GM21737 (cell line): ENCODE data around the gene SPTLC1.
"Not testable (repeated sequence)": the region's sequence is repeated elsewhere in the genome, so short reads cannot be mapped to it uniquely, and the experiment has no call there.

Experiments
- ATAC-seq: cut with Tn5 transposase; IDR thresholded peaks from one replicate; pipeline ENCODE4 v1.9.1; 2021; ENCODE audit warnings: mild to moderate bottlenecking, moderate library complexity; ENCODE audit not compliant: unreplicated experiment

SPTLC1 gene

GRCh38 chr9:92115071-92115858, at the start of gene SPTLC1:
Gene SPTLC1, minus strand, starts transcription at chr9:92115413. Its CDS starts 43 bp downstream, at chr9:92115370.
- ATAC-seq, result peak; percentile 99

DNA sequence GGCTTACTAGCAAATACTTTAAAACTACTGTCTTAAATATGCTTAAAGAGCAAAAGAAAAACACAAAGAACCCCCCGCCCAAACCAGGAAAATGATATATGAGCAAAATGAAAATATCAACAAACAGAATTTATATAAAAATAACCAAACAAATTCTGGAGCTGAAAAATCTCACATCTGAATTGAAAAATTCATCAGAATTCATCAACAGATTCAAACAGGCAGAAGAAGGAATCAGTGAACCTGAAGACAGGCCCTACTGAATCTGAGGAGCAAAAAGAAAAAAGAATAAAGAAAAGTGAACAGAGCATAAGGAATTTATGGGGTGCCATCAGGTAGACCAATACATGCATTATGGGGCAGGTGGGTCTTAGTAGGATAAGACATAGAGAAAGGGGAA, 49.8 kb upstream of the SPTLC1 start:
- ATAC-seq, result no peak

GRCh38 chr9:92164490-92164889, 49.3 kb upstream of the SPTLC1 start:
- no peak for ATAC-seq

GRCh38 chr9:92163276-92163675, 48.1 kb upstream of the SPTLC1 start:
- no peak for ATAC-seq

DNA sequence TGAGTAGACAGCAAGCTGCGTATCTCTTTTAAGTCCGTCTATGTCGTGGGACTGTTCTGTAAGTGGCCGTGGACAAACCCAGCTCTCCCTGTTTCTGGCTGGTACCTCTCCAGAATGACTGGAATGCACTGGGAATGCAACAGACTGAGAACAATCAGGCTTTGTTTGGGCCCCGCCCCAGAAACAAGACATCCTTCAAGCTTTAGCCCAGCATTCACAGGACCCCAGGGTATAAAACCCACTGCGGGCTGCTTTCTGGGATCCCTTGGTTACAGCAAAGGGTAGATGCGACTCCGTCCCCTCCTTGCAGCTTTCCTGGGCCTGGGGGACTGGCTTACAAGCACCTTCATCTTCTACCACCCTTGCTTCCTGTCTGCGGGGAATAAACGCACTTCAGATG, 45.6 kb upstream of the SPTLC1 start:
- ATAC-seq, result no peak

DNA sequence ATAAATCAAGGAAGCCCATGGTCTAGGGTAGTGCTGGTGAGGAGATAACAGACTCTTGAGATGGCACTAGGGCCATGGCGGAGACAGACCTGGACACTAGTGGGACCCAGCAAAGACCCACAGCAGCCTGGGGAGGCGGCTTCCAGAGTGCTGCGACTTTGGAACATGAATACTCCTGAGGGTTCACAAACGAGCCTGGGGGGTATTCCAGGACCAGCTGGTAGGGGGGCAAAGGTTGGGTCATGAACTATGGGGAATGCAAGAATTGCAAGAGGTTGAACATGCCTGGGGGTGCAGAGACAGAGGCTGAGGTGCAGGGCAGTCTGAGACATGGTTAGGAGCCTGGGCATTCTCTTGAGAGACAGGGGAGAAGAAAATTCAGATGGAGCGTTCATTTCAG, 43.8 kb upstream of the SPTLC1 start:
- no peak for ATAC-seq

GRCh38 chr9:92158097-92158601, 42.9 kb upstream of the SPTLC1 start:
- no peak for ATAC-seq

DNA sequence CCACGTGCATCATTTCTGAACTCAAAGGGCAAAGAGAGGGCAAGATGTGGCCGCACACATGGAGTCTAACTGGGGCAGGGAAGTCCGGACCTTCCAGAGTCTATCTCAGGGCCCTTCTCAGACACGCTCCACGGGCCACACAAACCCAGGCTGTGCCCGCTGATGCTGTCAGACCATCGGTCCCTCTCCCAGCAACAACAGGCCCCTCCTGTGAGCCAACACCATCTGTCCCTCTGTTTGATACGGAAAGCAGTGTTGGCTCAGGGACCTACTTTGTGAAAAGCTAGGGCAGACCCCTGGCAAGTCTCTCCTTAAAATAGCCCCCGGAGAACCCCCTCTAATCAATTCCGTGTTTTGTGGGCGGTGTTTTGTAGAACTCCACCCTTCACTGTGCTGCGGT, 40.5 kb upstream of the SPTLC1 start:
- ATAC-seq, result not testable (repeated sequence)

DNA sequence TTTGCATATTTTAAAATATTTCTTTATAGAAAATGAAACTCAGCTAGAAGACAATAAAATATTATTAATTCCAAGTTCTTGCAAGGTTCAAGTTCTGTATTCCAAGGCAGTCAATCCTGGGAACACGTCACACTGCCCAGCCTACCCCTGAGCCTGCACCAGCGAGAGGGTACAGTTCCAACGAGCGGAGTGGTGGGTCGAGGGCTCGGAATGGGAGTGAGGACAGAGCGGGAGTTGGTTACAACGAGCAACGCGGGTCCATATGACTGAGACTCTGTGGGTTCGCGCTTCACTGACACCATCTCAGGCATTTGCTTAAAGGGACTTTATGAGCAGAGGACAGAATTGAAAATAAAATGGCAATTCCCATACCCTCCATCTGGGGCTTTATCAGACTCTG, 40.0 kb upstream of the SPTLC1 start:
- ATAC-seq, result no peak

DNA sequence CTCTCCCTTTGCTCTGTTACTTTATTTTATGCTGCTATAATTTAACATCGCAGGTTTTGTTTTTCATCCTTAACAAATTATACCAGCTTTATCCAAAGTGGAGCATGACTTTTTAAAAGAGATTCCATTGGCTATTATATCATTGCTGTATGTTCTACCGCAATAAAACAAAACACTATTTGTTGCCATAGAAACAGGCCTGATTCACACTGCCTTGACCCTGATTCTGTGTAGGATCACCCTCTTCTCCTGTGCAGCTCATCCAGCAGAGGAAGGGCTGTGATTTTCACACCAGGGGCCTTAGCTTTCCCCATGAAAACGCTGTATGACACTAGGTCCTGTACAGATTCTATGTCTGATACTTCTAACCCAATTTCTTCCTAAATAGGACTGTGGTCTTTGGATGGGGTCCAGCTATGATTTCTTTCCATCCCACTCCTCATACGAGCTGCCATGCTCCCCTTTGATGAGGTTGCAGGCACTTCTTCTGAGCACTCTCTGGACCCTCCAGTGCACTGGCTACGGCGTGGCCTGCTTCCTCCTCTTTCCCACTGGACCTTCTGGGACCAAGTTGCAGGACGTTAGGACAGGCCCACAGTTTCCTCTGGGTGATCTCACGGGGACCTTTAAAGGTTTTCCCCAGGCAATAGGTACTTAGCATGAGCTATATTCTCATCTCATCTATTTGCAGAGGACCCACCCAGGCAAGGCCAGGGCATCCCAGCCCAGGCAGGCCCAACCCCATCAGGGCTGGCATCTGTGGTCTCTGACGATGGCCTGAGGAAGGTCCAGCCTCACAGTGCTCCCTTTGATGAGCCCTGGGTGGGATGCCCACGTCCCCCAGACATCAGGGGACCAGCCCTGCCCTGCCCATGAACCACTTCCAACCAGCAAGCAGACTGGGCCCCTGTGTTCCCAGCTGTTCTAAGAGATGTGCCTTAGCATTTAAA, 38.5 kb upstream of the SPTLC1 start:
- not testable (repeated sequence) for ATAC-seq

DNA sequence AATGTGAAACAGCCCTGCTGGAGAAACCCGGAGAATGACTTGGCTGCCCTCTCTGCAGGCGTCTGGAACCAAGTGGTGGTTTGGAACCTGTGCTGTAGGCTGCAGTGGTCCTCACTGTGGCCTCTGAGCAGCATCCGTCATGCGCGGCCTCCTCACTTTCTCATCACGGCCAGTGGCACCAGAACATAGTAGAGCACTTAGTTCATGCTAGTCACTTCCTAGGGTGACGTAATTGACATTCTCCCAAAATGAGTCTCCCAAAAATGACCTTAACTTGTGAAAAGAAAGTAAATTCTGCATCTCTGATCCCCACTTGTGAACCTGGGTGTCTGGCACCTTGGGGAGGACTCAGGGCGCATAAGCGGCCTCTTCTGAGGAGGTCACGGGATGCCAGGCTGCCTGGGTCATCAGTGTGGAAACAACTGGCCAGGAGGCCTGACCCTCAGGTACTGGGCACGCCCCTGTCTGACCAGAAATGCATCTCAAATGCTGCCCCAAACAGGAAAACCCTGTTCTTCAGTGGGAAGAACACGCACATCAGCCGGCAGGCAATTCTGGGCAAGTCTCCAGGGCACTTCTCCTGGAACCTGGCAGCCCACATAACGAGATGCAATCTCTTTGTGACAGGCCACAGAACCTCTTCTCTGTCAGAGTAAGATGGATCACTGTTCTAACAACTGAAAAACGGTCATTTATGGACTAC, 36.6 kb upstream of the SPTLC1 start:
- no peak for ATAC-seq

GRCh38 chr9:92150501-92151470, 35.6 kb upstream of the SPTLC1 start:
- not testable (repeated sequence) for ATAC-seq

DNA sequence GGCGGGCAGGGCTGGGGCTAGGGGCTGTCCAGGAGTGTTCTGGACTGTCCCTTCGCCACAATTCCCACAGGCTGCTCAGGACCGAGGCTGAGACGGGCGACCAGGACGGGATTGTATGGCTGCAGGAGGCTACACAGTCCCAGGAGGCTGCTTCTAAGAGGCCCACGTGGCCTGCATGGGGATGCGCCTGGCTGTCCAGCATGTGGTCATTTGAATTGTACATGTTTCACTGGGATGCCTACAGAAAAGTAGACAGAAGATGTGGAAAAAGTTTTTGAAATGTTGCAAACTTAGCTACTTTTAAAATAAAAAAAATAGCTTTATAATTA, 32.6 kb upstream of the SPTLC1 start:
- no peak for ATAC-seq

GRCh38 chr9:92147030-92147851, 32.0 kb upstream of the SPTLC1 start:
- no peak for ATAC-seq

DNA sequence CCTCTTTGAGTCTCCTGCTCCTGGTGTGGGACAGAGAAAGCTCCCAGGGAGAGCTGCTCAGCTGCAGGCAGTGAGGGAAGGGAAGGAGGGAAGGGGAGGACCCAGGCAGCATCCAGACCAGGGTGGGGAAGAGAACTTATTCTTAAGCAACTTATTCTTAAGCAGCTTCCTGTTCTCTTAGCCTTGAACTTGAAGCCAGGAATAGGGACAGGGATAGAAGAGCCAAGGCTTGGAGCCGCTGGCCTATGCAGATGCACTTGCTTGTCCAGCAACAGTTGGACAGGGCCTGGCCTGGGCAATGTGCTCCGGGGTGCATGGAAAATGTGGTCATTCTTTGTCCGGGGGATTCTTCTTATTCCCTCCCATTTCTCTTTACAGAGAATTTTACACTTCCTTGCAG, 31.4 kb upstream of the SPTLC1 start:
- ATAC-seq, result no peak

GRCh38 chr9:92145784-92146183, 30.6 kb upstream of the SPTLC1 start:
- ATAC-seq, result not testable (repeated sequence)

DNA sequence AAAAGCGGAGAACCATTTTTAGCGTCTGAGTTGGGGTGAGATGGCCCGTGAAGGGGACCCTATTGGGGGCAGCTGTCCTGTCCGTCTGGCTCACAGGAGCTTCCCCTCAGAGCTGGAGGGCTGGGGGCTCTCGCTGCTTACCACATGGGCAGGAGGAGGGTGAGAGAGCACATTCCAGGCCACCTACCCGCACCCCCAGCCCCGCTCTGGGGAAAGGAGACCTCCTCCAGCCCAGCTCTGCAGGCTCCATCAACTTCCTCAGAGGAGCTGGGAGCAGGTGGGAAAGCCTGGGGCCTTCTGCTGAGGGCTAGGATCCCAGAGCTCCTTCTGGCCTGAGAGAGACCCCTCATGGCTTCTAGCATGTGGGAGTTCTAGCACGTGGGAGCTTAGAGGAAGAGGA, 27.1 kb upstream of the SPTLC1 start:
- ATAC-seq, result no peak

DNA sequence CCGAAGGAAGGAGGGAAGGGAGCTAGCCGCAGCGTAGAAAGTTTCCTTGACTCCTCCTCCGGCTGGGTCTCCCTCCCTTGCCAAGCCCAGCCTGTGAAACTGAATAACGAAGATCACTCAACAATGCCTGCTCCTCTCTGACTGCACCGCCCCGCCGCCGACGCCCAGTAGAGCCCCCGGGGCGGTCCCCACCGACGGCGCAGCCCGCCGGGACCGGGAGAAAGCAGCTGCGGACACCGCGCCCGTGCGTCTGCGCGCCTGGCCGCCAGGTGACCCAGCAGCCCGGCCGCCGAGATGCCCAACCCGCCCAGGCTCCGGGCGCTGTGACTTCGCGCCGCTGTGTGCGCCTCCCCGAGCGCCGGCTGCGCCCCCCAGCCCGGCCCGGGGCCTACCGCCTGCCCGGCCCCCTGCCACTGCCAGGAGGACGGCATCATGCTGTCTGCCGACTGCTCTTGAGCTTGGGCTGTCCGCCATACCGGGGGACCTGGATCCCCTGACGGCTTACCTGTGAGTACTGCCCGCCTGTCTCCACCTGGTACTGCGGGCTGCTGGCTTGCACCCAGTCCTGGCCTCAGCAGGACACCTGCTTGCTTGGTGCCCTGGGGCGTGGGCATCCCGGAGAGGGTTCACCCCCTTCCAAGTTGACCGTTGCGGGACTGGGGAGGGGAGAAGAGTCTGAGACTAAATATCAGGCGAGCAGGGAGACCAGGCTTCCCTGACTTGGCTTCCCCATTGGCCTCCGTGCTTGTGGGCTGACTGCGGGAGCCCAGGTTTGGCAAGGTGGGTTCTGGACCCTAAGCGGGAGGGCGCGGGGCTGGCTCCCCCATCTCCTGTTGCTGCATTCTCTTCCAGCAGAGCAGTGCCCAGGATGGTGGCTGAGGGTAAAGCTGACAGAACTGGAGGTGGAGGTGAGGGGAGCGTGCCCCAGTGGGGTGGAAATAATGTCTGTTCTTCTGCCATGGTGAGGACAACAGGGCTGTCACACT, 26.2 kb upstream of the SPTLC1 start:
- ATAC-seq, result no peak
